ENCODE data around the gene AP5Z1.

DNA sequence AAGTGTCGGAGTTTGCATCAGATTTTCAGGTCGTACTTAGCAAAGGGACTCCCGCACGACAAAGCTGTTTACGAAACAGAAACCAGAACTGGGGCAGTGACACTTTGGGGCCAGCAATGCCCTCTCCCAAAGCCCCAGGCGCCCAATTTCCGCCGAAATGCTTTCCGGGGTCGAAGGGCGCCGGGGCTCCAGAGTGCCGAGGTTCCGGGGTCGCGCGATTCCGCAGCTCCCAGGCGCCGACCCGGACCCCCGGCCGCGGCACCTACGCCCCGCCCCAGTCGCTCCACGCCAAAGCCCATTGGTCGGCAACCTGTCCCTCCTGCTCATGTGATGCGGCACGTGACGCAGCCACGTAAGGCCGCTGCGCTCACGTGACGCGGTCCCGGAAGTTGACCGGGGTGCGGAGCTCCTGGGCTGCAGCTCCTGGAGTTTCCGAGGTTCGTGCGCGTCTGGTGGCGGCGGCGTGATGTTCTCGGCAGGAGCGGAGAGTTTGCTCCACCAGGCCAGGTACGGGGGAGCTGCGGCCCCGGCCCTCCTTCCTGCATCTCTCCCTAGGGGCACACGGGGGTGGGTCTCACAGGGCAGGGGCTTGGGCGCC is at the start of gene AP5Z1:
- TF ChIP-seq EP300 (IDR thresholded peaks at IDR 0.05): no peak
- TF ChIP-seq, protein P1, sequence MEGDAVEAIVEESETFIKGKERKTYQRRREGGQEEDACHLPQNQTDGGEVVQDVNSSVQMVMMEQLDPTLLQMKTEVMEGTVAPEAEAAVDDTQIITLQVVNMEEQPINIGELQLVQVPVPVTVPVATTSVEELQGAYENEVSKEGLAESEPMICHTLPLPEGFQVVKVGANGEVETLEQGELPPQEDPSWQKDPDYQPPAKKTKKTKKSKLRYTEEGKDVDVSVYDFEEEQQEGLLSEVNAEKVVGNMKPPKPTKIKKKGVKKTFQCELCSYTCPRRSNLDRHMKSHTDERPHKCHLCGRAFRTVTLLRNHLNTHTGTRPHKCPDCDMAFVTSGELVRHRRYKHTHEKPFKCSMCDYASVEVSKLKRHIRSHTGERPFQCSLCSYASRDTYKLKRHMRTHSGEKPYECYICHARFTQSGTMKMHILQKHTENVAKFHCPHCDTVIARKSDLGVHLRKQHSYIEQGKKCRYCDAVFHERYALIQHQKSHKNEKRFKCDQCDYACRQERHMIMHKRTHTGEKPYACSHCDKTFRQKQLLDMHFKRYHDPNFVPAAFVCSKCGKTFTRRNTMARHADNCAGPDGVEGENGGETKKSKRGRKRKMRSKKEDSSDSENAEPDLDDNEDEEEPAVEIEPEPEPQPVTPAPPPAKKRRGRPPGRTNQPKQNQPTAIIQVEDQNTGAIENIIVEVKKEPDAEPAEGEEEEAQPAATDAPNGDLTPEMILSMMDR (IDR thresholded peaks at IDR 0.05): peak in 1 of 3 experiments; percentile 8

Measured in esophagus muscularis mucosa (tissue), 3 donors.